Ishikawa (cell line): ENCODE measurements around the gene CRHBP.

Experiments used
- CEBPB ChIP-seq: IDR thresholded peaks from 2 replicates; pipeline ENCODE4 v1.6.1; 2012
- CREB1 ChIP-seq: IDR thresholded peaks from 2 replicates; pipeline ENCODE4 v1.6.1; 2012; ENCODE audit warnings: low read depth
- EGR1 ChIP-seq: IDR thresholded peaks from 2 replicates; pipeline ENCODE4 v1.6.1; 2012
- EP300 ChIP-seq: IDR thresholded peaks from 2 replicates; pipeline ENCODE4 v1.6.1; 2012; ENCODE audit warnings: borderline replicate concordance
- FOXM1 ChIP-seq: IDR thresholded peaks from 2 replicates; pipeline ENCODE4 v1.6.1; 2012; ENCODE audit warnings: low read depth, borderline replicate concordance
- NFIC ChIP-seq: IDR thresholded peaks from 2 replicates; pipeline ENCODE4 v1.6.1; 2012
- RAD21 ChIP-seq: IDR thresholded peaks from 2 replicates; pipeline ENCODE4 v1.6.1; 2012; ENCODE audit warnings: low read depth
- TAF1 ChIP-seq: IDR thresholded peaks from 2 replicates; pipeline ENCODE4 v1.6.1; 2012; ENCODE audit warnings: low read depth, mild to moderate bottlenecking
- TCF12 ChIP-seq: IDR thresholded peaks from 2 replicates; pipeline ENCODE4 v1.6.1; 2012; ENCODE audit warnings: low read depth
- TEAD4 ChIP-seq: IDR thresholded peaks from 2 replicates; pipeline ENCODE4 v1.6.1; 2012
- YY1 ChIP-seq: IDR thresholded peaks from 2 replicates; pipeline ENCODE4 v1.6.1; 2012; ENCODE audit warnings: low read depth
- ZBTB7A ChIP-seq: IDR thresholded peaks from 2 replicates; pipeline ENCODE4 v1.6.1; 2012; ENCODE audit warnings: low read depth
- TF ChIP-seq, protein P1 (sequence below): IDR thresholded peaks from 2 replicates; pipeline ENCODE4 v1.6.1; 2012
- TF ChIP-seq, protein P2 (sequence below): IDR thresholded peaks from 2 replicates; pipeline ENCODE4 v1.6.1; 2012; ENCODE audit warnings: low read depth, mild to moderate bottlenecking
- TF ChIP-seq, protein P3 (sequence below): IDR thresholded peaks from 2 replicates; pipeline ENCODE4 v1.6.1; 2012

CRHBP gene

DNA sequence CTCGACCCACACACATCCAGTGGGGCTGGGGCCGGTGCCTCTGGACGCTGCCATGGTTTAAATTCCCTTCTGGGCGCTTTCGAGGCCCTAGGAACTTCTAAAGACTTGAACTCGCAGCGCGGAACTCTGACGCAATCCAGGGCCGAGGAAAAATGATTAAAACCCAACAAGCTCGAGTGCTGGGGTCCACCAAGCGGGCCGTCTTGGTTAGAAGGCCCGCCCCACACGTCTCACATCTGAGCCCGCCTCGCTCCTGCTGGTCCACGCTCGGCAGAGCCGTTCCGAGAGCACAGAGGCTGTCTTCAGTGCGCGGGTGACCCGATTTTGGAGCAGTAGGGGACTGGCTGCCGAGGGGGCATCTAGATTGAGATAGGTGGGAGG is 1.5 kb downstream of the CRHBP start:
- TF ChIP-seq EGR1 (no peak), FOXM1 (no peak), TEAD4 (no peak), ZBTB7A (no peak), NFIC (no peak), CEBPB (no peak)
- TF ChIP-seq, protein P1, sequence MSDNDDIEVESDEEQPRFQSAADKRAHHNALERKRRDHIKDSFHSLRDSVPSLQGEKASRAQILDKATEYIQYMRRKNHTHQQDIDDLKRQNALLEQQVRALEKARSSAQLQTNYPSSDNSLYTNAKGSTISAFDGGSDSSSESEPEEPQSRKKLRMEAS = no peak
- TF ChIP-seq, protein P2, sequence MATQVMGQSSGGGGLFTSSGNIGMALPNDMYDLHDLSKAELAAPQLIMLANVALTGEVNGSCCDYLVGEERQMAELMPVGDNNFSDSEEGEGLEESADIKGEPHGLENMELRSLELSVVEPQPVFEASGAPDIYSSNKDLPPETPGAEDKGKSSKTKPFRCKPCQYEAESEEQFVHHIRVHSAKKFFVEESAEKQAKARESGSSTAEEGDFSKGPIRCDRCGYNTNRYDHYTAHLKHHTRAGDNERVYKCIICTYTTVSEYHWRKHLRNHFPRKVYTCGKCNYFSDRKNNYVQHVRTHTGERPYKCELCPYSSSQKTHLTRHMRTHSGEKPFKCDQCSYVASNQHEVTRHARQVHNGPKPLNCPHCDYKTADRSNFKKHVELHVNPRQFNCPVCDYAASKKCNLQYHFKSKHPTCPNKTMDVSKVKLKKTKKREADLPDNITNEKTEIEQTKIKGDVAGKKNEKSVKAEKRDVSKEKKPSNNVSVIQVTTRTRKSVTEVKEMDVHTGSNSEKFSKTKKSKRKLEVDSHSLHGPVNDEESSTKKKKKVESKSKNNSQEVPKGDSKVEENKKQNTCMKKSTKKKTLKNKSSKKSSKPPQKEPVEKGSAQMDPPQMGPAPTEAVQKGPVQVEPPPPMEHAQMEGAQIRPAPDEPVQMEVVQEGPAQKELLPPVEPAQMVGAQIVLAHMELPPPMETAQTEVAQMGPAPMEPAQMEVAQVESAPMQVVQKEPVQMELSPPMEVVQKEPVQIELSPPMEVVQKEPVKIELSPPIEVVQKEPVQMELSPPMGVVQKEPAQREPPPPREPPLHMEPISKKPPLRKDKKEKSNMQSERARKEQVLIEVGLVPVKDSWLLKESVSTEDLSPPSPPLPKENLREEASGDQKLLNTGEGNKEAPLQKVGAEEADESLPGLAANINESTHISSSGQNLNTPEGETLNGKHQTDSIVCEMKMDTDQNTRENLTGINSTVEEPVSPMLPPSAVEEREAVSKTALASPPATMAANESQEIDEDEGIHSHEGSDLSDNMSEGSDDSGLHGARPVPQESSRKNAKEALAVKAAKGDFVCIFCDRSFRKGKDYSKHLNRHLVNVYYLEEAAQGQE = no peak
- TF ChIP-seq, protein P3, sequence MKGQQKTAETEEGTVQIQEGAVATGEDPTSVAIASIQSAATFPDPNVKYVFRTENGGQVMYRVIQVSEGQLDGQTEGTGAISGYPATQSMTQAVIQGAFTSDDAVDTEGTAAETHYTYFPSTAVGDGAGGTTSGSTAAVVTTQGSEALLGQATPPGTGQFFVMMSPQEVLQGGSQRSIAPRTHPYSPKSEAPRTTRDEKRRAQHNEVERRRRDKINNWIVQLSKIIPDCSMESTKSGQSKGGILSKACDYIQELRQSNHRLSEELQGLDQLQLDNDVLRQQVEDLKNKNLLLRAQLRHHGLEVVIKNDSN = no peak

DNA sequence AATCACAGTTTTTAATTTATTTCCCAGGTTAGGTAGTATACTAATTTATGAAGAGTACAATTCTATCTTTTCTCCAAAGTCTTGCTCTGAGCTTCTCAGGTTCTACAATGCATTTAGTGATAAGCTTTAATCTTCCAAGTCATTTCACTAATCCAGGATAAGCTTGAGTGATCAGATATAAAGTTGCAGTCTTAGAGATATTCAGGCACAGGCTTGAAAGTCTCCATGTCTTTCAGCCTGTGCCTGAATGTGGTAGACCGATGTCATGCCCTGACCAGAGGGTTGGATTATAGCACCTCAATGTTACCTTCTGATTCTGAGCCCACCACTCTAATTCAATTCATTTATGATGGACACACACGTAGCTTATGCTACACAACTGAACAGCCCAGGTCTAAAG is 3.2 kb downstream of the CRHBP start:
- TF ChIP-seq YY1 (no peak), CEBPB (no peak), ZBTB7A (no peak), NFIC (no peak), TAF1 (no peak), EP300 (no peak), EGR1 (no peak), FOXM1 (no peak), TCF12 (no peak), TEAD4 (no peak), RAD21 (no peak), CREB1 (no peak)
- TF ChIP-seq, protein P1 = no peak
- TF ChIP-seq, protein P3 = no peak
- TF ChIP-seq, protein P2 = no peak

DNA sequence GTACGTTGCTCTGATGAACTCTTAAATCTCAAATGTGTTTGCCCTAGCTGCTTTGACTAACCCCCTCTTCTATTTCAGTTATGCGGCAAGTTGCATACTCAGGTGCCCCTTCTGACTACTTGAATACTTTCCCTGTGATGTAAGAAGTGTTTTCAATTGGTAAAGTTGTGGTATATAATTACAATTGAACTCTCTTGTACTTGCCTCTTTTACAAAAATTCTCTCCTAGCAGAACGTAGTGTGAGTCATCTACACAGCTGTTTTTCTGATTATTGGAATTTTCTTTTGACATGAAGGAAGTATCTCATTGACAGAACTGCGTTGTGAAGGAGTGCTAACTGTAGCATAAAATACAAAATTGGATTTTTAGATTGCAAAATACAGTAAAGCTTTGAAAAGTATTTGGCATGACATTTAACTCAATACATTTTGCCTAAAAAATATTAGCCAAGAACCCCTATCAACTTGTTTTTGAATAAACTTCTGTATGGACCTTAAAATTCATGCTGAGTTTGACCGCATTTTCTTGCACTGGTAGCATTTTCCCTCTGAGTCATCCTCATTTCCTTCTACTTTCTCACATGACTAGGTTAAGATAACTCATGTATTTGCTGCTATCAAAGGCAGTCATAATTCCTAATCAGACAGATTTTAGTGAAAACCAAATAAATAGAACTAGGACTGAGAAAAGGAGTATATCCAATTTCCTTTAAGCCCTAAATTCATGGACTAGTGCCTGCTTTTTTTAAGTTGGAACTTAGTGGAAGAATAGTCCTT is 6.3 kb downstream of the CRHBP start:
- TF ChIP-seq YY1 (no peak), TEAD4 (peak; percentile 45)

DNA sequence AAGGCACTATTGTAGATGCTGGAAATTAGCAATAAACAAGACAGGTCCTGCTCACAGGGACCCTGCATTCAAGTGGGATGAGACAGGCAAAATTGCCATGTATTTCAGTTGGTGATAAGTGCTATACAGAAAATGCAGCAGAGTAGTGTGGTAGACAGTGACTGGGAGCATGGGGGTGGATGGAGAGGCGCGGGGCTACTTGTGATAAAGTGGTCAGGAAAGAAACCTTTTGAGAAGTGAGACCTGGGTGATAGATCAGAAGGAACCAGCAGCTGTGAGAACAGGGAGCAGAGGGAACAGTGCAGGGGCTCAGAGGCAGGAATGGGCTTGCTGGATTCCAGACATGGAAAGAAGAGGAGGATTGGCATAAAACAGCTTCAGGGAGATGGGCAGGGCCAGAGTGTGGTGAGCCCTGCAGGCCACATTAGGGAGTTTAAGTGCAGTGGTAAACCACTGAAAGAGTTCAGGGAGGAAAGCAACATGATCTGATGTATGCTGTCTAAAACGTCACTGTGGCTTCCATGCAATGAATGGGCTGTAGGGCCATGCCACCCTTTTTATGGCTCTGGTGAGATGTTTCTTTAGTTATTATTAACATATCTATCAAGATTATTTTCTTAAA is 7.3 kb downstream of the CRHBP start:
- TF ChIP-seq, protein P1 = no peak
- no peak for TF ChIP-seq CREB1

DNA sequence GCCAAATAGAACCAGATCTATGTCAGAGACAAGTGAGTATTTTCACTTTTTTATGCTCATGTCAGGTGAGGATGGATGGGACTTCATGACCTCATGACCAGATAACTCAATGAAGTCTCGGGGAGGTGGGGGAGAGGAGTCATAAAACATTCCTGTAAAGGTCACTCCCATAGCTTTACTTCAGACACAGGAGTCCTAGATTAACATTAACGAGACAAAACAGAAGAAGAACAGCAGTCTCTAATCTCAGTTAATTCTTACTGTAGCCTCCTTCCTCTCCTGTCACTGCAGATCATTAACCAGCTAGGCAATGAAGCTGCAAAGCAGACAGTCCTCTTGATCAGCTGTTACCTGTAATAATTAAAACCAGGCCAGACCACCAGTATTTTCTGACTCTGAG is 11.2 kb downstream of the CRHBP start:
- TF ChIP-seq CEBPB (no peak), FOXM1 (no peak), TEAD4 (no peak), TAF1 (no peak)

DNA sequence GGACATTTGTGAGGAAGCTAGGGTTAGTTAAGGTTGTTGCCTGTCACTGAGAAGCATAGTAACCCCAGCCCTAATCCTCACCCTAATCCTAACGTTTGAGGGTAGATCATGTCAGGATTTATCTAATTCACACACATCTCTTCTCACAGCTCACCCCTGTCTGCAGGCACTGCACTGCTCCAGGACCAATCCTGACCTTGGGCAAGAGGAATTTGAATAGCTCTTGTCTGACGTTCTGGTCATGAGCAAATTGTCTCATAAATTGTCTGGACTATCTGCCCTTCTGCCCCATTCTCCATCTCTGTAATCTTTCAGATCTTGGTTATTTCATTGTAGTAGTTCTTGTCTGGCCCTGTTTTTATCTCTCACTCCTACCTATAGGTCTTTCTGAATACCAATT is 18.7 kb downstream of the CRHBP start:
- TF ChIP-seq, protein P3 = no peak
- TF ChIP-seq FOXM1 = no peak
- no peak for TF ChIP-seq TAF1
- no peak for TF ChIP-seq TEAD4
- TF ChIP-seq CEBPB = no peak
- no peak for TF ChIP-seq NFIC
- no peak for TF ChIP-seq RAD21
- no peak for TF ChIP-seq TCF12
- TF ChIP-seq YY1 = no peak
- no peak for TF ChIP-seq EGR1
